HG02981 (cell line): Measurements from ENCODE around the gene UBP1.
"Not testable (repeated sequence)": the region's sequence is repeated elsewhere in the genome, so short reads cannot be mapped to it uniquely, and the experiment has no call there.

ENCODE experiments used
- ATAC-seq: cut with Tn5 transposase; IDR thresholded peaks from one replicate; pipeline ENCODE4 v1.9.1; 2021; ENCODE audit warnings: mild to moderate bottlenecking, moderate library complexity; ENCODE audit not compliant: unreplicated experiment

Gene UBP1

GRCh38 chr3:33437556-33438283 lies 2.5 kb downstream of the UBP1 start:
- no peak for ATAC-seq

- no peak for ATAC-seq
Observed at GRCh38 chr3:33433843-33434242, 6.4 kb downstream of the UBP1 start.

- no peak for ATAC-seq
Observed at GRCh38 chr3:33430571-33430970, 9.6 kb downstream of the UBP1 start.

- no peak for ATAC-seq
Observed at GRCh38 chr3:33430061-33430460, 10.1 kb downstream of the UBP1 start.

GRCh38 chr3:33429306-33429705 lies 10.9 kb downstream of the UBP1 start:
- ATAC-seq: not testable (repeated sequence)

- no peak for ATAC-seq
Observed at GRCh38 chr3:33428734-33429133, 11.5 kb downstream of the UBP1 start.

- no peak for ATAC-seq
Observed at GRCh38 chr3:33426630-33427317, 13.4 kb downstream of the UBP1 start.

- ATAC-seq: no peak
Observed at GRCh38 chr3:33426068-33426467, 14.1 kb downstream of the UBP1 start.

- no peak for ATAC-seq
Observed at GRCh38 chr3:33425453-33425852, 14.8 kb downstream of the UBP1 start.

- no peak for ATAC-seq
Observed at GRCh38 chr3:33424606-33425452, 15.4 kb downstream of the UBP1 start.

GRCh38 chr3:33420966-33421365 lies 19.2 kb downstream of the UBP1 start:
- ATAC-seq: no peak

- no peak for ATAC-seq
Observed at GRCh38 chr3:33419948-33420347, 20.3 kb downstream of the UBP1 start.

- ATAC-seq: no peak
Observed at GRCh38 chr3:33417066-33417673, 23.0 kb downstream of the UBP1 start.

- not testable (repeated sequence) for ATAC-seq
Observed at GRCh38 chr3:33410816-33411215, 29.4 kb downstream of the UBP1 start.

- no peak for ATAC-seq
Observed at GRCh38 chr3:33403756-33404155, 36.4 kb downstream of the UBP1 start.

- no peak for ATAC-seq
Observed at GRCh38 chr3:33402936-33403335, 37.3 kb downstream of the UBP1 start.

- ATAC-seq: no peak
Observed at GRCh38 chr3:33401781-33402180, 38.4 kb downstream of the UBP1 start.

- no peak for ATAC-seq
Observed at GRCh38 chr3:33398410-33398809, 41.8 kb downstream of the UBP1 start.

- ATAC-seq: no peak
Observed at GRCh38 chr3:33395900-33396299, 44.3 kb downstream of the UBP1 start.

GRCh38 chr3:33394403-33395054 lies 45.7 kb downstream of the UBP1 start:
- ATAC-seq: no peak

- no peak for ATAC-seq
Observed at GRCh38 chr3:33392703-33393125, 47.5 kb downstream of the UBP1 start.
